DOHH2 (cell line): Measurements from ENCODE around the gene KIF2C.
A peak's percentile ranks its signal among the peaks of the same experiment; 100 is the strongest.
"Not testable (repeated sequence)": the region's sequence is repeated elsewhere in the genome, so short reads cannot be mapped to it uniquely, and the experiment has no call there.

ENCODE experiments used
- H3F3A ChIP-seq: fragments of 200-600 bp; sonication (generic), shearing (Covaris generic); 2 replicates; pipeline ENCODE4 v1.6.0; 2016; ENCODE audit warnings: antibody characterized with exemption, mild to moderate bottlenecking; ENCODE audit not compliant: control insufficient read depth, insufficient read depth
- H3K27ac ChIP-seq: fragments of 200-600 bp; sonication (generic); 2 replicates; pipeline ENCODE4 v1.5.1; 2014; ENCODE audit warnings: low read depth, mild to moderate bottlenecking, low read length, moderate library complexity
- H3K27me3 ChIP-seq: fragments of 200-600 bp; sonication (generic); 2 replicates; pipeline ENCODE4 v1.6.1; 2014; ENCODE audit warnings: mild to moderate bottlenecking, low read length, mixed read lengths; ENCODE audit not compliant: control insufficient read depth
- H3K36me3 ChIP-seq: fragments of 200-600 bp; sonication (generic); 2 replicates; pipeline ENCODE4 v1.6.1; 2014; ENCODE audit warnings: mild to moderate bottlenecking, low read length, moderate library complexity, mixed read lengths; ENCODE audit not compliant: control insufficient read depth
- H3K4me1 ChIP-seq: fragments of 200-600 bp; sonication (generic); 2 replicates; pipeline ENCODE4 v1.6.1; 2014; ENCODE audit warnings: mild to moderate bottlenecking, low read length, mixed read lengths; ENCODE audit not compliant: control insufficient read depth
- H3K4me2 ChIP-seq: fragments of 200-600 bp; sonication (generic); 2 replicates; pipeline ENCODE4 v1.6.0; 2014; ENCODE audit warnings: mild to moderate bottlenecking, low read length, moderate library complexity
- H3K4me3 ChIP-seq: fragments of 200-600 bp; sonication (generic); 2 replicates; pipeline ENCODE4 v1.5.1; 2014; ENCODE audit warnings: mild to moderate bottlenecking, low read length, mixed read lengths
- H3K79me2 ChIP-seq: fragments of 200-600 bp; sonication (generic); 2 replicates; pipeline ENCODE4 v1.6.1; 2014; ENCODE audit warnings: mild to moderate bottlenecking, low read length, mixed read lengths; ENCODE audit not compliant: control insufficient read depth
- H3K9me2 ChIP-seq: fragments of 200-600 bp; sonication (generic); replicated peaks from 2 replicates; pipeline ENCODE4 v1.6.1; 2014; ENCODE audit warnings: mild to moderate bottlenecking, low read length, mixed read lengths; ENCODE audit not compliant: control insufficient read depth
- H3K9me3 ChIP-seq: fragments of 200-600 bp; sonication (generic); 2 replicates; pipeline ENCODE4 v1.6.1; 2014; ENCODE audit warnings: antibody characterized with exemption, low read length, mixed read lengths; ENCODE audit not compliant: control insufficient read depth, insufficient read depth
- H4K20me1 ChIP-seq: fragments of 200-600 bp; sonication (generic); 2 replicates; pipeline ENCODE4 v1.6.0; 2014; ENCODE audit warnings: low read depth, mild to moderate bottlenecking, antibody characterized with exemption, low read length, moderate library complexity; ENCODE audit not compliant: control insufficient read depth, insufficient read depth
- CTCF ChIP-seq: fragments of 200-600 bp; sonication (generic); IDR thresholded peaks from one replicate; pipeline ENCODE4 v1.5.1; 2014; ENCODE audit warnings: antibody characterized with exemption, mild to moderate bottlenecking, low read depth, low read length; ENCODE audit not compliant: poor library complexity, severe bottlenecking
- EZH2phosphoT487 ChIP-seq: fragments of 200-600 bp; sonication (generic); IDR thresholded peaks from 2 replicates; pipeline ENCODE4 v1.6.1; 2017; ENCODE audit warnings: borderline replicate concordance, mild to moderate bottlenecking, antibody characterized with exemption, low read length, moderate library complexity, mixed read lengths

KIF2C gene

GRCh38 chr1:44808063-44808937, 68.7 kb downstream of the KIF2C start, which contains the start of gene BTBD19:
BTBD19 (plus strand) TSS chr1:44808523; CDS start chr1:44808821, 298 bp downstream.
- Histone ChIP-seq H3F3A (peaks cover 16% of the 10 kb centered on the region; the same call in 1 of the 2 replicates), H3K4me3 (peak within 1 kb of the TSS; percentile 64), H4K20me1 (no peaks in the 10 kb centered on the region)

GRCh38 chr1:44808938-44809917, 69.6 kb downstream of the KIF2C start:
- H3K4me3 ChIP-seq: peak overlapping the region; percentile 55
- no peaks in the 10 kb centered on the region for H4K20me1 ChIP-seq
- H3K4me2 ChIP-seq: peak overlapping the region; percentile 91
- H3K9me3 ChIP-seq: no peaks in the 10 kb centered on the region
- H3K9me2 ChIP-seq: no peaks in the 10 kb centered on the region
- peak overlapping the region; percentile 93 for H3K27ac ChIP-seq
- H3K27me3 ChIP-seq: no peaks in the 10 kb centered on the region
- H3K36me3 ChIP-seq: peaks cover 38% of the 10 kb centered on the region
- peaks cover 56% of the 10 kb centered on the region for H3K4me1 ChIP-seq
- peaks cover 16% of the 10 kb centered on the region; the same call in 1 of the 2 replicates for H3F3A ChIP-seq
- TF ChIP-seq EZH2phosphoT487 (no peak), CTCF (no peak)
- H3K79me2 ChIP-seq: peaks cover 9% of the 10 kb centered on the region; the same call in 1 of the 2 replicates

More at GRCh38 chr1:44808063-44808937, 68.7 kb downstream of the KIF2C start, which contains the start of gene BTBD19:
- Histone ChIP-seq H3K9me2 (no peaks in the 10 kb centered on the region), H3K27me3 (no peaks in the 10 kb centered on the region), H3K4me1 (peaks cover 47% of the 10 kb centered on the region), H3K27ac (peak within 1 kb of the TSS; percentile 93), H3K36me3 (peaks cover 47% of the 10 kb centered on the region), H3K79me2 (peaks cover 9% of the 10 kb centered on the region; the same call in 1 of the 2 replicates), H3K9me3 (no peaks in the 10 kb centered on the region), H3K4me2 (peak within 1 kb of the TSS; percentile 91)
- TF ChIP-seq CTCF: no peak
- no peak for TF ChIP-seq EZH2phosphoT487

GRCh38 chr1:44810101-44810761, 70.6 kb downstream of the KIF2C start:
- peaks cover 32% of the 10 kb centered on the region for H3K36me3 ChIP-seq
- no peaks in the 10 kb centered on the region for H4K20me1 ChIP-seq
- H3K9me2 ChIP-seq: no peaks in the 10 kb centered on the region
- H3K27me3 ChIP-seq: no peaks in the 10 kb centered on the region
- H3K9me3 ChIP-seq: no peaks in the 10 kb centered on the region
- TF ChIP-seq CTCF (no peak), EZH2phosphoT487 (no peak)
- H3K4me2 ChIP-seq: peak overlapping the region; percentile 91
- H3K4me3 ChIP-seq: peak overlapping the region; percentile 55
- H3K27ac ChIP-seq: peak overlapping the region; percentile 93
- peaks cover 16% of the 10 kb centered on the region; the same call in 1 of the 2 replicates for H3F3A ChIP-seq
- peaks cover 66% of the 10 kb centered on the region for H3K4me1 ChIP-seq
- H3K79me2 ChIP-seq: peaks cover 9% of the 10 kb centered on the region; the same call in 1 of the 2 replicates

- H4K20me1 ChIP-seq, H3K9me2 ChIP-seq, H3K27ac ChIP-seq, H3K4me2 ChIP-seq, H3K79me2 ChIP-seq, H3K4me3 ChIP-seq, H3K27me3 ChIP-seq, H3K9me3 ChIP-seq: not testable (repeated sequence)
- Histone ChIP-seq H3F3A (peaks cover 16% of the 10 kb centered on the region; the same call in 1 of the 2 replicates), H3K4me1 (peaks cover 68% of the 10 kb centered on the region), H3K36me3 (peaks cover 26% of the 10 kb centered on the region)
Observed at GRCh38 chr1:44810762-44811105, 71.1 kb downstream of the KIF2C start.
